A673 (cell line): ENCODE data around the gene LMO2. TPM values are rescaled to one million over a fixed set of nuclear protein-coding genes. Genes with fewer than 3 reads are reported as not detected.

Experiments used
- BruUV-seq: library from RNA; stranded (reverse); fragments of 400-500 nt; replicated peaks from 2 replicates; lab custom pipeline; 2021; lab: Mats Ljungman, UMichigan
- CTCF ChIA-PET: fragments of 300-600 bp; sonication (Branson Sonifier 250); formaldehyde crosslinking; loops from one replicate; lab custom pipeline; 2022; ENCODE audit warnings: antibody characterized with exemption; lab: Charles Lee
- POLR2A ChIA-PET: fragments of 300-600 bp; sonication (Branson Sonifier 250); formaldehyde crosslinking; loops from one replicate; lab custom pipeline; 2022; ENCODE audit warnings: antibody characterized with exemption; ENCODE audit not compliant: low non-redundant PET; lab: Charles Lee
- DNase-seq: peaks from one replicate; pipeline ENCODE4 v3.0.0-alpha.2; 2015; ENCODE audit warnings: low spot score
- H3K27ac ChIP-seq: fragments of 200-600 bp; sonication (generic); 2 replicates; pipeline ENCODE4 v1.5.1; 2016; ENCODE audit warnings: mixed run types, low read depth, mild to moderate bottlenecking, mixed read lengths, antibody characterized with exemption, low read length; ENCODE audit not compliant: poor library complexity, severe bottlenecking
- H3K27me3 ChIP-seq: fragments of 200-600 bp; sonication (generic); replicated peaks from 2 replicates; pipeline ENCODE4 v1.6.1; 2017; ENCODE audit warnings: mixed run types, low read depth, mild to moderate bottlenecking, mixed read lengths, antibody characterized with exemption, low read length; ENCODE audit not compliant: insufficient read depth, poor library complexity
- H3K36me3 ChIP-seq: fragments of 200-600 bp; sonication (generic); 2 replicates; pipeline ENCODE4 v1.6.1; 2016; ENCODE audit warnings: mixed run types, mild to moderate bottlenecking, mixed read lengths, antibody characterized with exemption, low read length; ENCODE audit not compliant: insufficient read depth, poor library complexity, severe bottlenecking
- H3K4me1 ChIP-seq: fragments of 200-600 bp; sonication (generic); 2 replicates; pipeline ENCODE4 v1.6.1; 2017; ENCODE audit warnings: mixed run types, mild to moderate bottlenecking, mixed read lengths, antibody characterized with exemption, low read length; ENCODE audit not compliant: insufficient read depth, poor library complexity, severe bottlenecking
- H3K4me3 ChIP-seq: fragments of 200-600 bp; sonication (generic); 2 replicates; pipeline ENCODE4 v1.5.1; 2016; ENCODE audit warnings: low read depth, mixed run types, mild to moderate bottlenecking, mixed read lengths, low read length; ENCODE audit not compliant: poor library complexity, severe bottlenecking
- H3K9me3 ChIP-seq: fragments of 200-600 bp; sonication (generic); 2 replicates; pipeline ENCODE4 v1.6.1; 2016; ENCODE audit warnings: mixed run types, low read depth, mild to moderate bottlenecking, mixed read lengths, antibody characterized with exemption, low read length; ENCODE audit not compliant: poor library complexity, severe bottlenecking
- EZH2 ChIP-seq: fragments of 200-600 bp; sonication (generic); IDR thresholded peaks from 2 replicates; pipeline ENCODE4 v1.6.1; 2017; ENCODE audit warnings: borderline replicate concordance, low read depth, mild to moderate bottlenecking, mixed read lengths, antibody characterized with exemption, low read length; ENCODE audit not compliant: poor library complexity, severe bottlenecking
- intact Hi-C: fragments of 100-400 bp; cut with micrococcal nuclease; formaldehyde crosslinking; loops from one replicate; pipeline ENCODE4 v1.10.0; 2022; ENCODE audit not compliant: unreplicated experiment
- total RNA-seq: library from RNA; stranded (reverse); gene quantifications from 2 replicates; pipeline ENCODE4 v1.2.3, GENCODE V29; 2021
- TF ChIP-seq, protein P1 (sequence below): fragments of 300-800, 200-600 bp; sonication (generic); conservative IDR thresholded peaks from 2 replicates; pipeline ENCODE4 v1.5.1; 2017; ENCODE audit warnings: low read depth, mild to moderate bottlenecking, antibody characterized with exemption, low read length, moderate library complexity, mixed read lengths

LMO2 gene
- total RNA-seq, 1 experiment from 2014 or later = 39.0 TPM

DNA sequence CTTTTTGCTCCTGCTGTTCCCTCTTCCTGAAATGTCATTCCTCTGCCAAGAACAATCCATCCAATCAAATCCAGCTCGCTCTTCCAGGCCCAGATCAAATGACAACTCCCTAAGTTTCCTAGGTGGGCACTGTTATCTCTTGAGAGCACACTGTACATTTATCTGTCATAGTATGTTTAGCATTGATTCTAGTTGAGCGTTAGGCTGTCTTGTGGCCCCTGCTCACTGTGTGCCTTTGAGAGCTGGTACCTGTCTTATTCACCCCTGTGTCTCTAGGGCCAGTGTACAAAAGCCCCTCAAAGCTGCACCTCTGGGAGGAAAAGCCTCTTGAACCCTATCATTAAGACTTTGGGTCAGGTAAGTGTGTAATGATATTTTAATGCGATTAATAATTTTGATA, 7.1 kb upstream of the LMO2 start:
- no peak overlapping the region for H3K27ac ChIP-seq
- no peaks in the 10 kb centered on the region for H3K9me3 ChIP-seq
- POLR2A ChIA-PET = no interaction called here
- BruUV-seq = no TSS peak
- H3K27me3 ChIP-seq = no peaks in the 10 kb centered on the region
- no peaks in the 10 kb centered on the region for H3K36me3 ChIP-seq
- intact Hi-C loops = no loop called here
- DNase-seq = no peak
- no peak overlapping the region for H3K4me3 ChIP-seq
- TF ChIP-seq EZH2 = no peak
- TF ChIP-seq, protein P1, sequence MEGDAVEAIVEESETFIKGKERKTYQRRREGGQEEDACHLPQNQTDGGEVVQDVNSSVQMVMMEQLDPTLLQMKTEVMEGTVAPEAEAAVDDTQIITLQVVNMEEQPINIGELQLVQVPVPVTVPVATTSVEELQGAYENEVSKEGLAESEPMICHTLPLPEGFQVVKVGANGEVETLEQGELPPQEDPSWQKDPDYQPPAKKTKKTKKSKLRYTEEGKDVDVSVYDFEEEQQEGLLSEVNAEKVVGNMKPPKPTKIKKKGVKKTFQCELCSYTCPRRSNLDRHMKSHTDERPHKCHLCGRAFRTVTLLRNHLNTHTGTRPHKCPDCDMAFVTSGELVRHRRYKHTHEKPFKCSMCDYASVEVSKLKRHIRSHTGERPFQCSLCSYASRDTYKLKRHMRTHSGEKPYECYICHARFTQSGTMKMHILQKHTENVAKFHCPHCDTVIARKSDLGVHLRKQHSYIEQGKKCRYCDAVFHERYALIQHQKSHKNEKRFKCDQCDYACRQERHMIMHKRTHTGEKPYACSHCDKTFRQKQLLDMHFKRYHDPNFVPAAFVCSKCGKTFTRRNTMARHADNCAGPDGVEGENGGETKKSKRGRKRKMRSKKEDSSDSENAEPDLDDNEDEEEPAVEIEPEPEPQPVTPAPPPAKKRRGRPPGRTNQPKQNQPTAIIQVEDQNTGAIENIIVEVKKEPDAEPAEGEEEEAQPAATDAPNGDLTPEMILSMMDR = no peak
- H3K4me1 ChIP-seq = peaks cover 48% of the 10 kb centered on the region
- CTCF ChIA-PET = interaction anchor here (0.9 kb wide), 1 partner anchor 72 kb away, joined by 3 read pairs; no protein-coding TSS in a partner anchor

GRCh38 chr11:33897761-33898375, 6.0 kb upstream of the LMO2 start:
- no peak overlapping the region for H3K4me3 ChIP-seq
- no peaks in the 10 kb centered on the region for H3K36me3 ChIP-seq
- peak; percentile 42 for DNase-seq
- no peaks in the 10 kb centered on the region for H3K9me3 ChIP-seq
- intact Hi-C loops = no loop called here
- H3K27me3 ChIP-seq = no peaks in the 10 kb centered on the region
- no peak overlapping the region for H3K27ac ChIP-seq
- no TSS peak for BruUV-seq
- ChIA-PET POLR2A (no interaction called here), CTCF (no interaction called here)
- TF ChIP-seq EZH2 = no peak
- TF ChIP-seq, protein P1 = no peak
- H3K4me1 ChIP-seq = peaks cover 52% of the 10 kb centered on the region

DNA sequence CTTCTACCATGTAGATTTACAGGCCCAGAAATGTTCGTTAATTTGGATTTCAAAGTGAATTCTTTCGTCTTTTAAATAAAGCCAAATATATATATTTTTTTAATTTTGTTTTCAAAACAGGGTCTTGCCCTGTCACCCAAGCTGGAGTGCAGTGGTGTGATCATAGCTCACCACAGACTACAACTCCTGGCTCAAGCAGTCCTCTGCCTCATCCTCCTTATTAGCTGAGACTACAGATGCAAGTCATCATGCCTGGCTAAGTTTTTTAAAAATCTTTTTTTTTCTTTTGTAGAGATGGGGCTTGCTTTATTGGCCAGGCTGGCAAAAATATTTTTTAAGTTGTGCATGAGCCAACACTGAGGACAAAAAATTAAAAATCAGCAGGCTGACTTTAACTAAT, 5.0 kb upstream of the LMO2 start:
- H3K36me3 ChIP-seq = no peaks in the 10 kb centered on the region
- peaks cover 62% of the 10 kb centered on the region for H3K4me1 ChIP-seq
- no peaks in the 10 kb centered on the region for H3K27me3 ChIP-seq
- ChIA-PET POLR2A (no interaction called here), CTCF (no interaction called here)
- no peak for TF ChIP-seq EZH2
- TF ChIP-seq, protein P1 = no peak
- BruUV-seq = no TSS peak
- intact Hi-C loops = no loop called here
- no peaks in the 10 kb centered on the region for H3K9me3 ChIP-seq
- H3K27ac ChIP-seq = peak overlapping the region; percentile 12
- DNase-seq = no peak
- H3K4me3 ChIP-seq = no peak overlapping the region
